ENCODE results near the gene TK2.
"Not testable (repeated sequence)": the region's sequence is repeated elsewhere in the genome, so short reads cannot be mapped to it uniquely, and the experiment has no call there.

The TK2 gene

GRCh38 chr16:66517586-66518263 is 32.2 kb downstream of the TK2 start:
- H3K27me3 ChIP-seq (ENCODE audit: control insufficient read depth, insufficient read depth, low read length): no peaks in the 10 kb centered on the region
- no peak overlapping the region for H3K9ac ChIP-seq
- H3K36me3 ChIP-seq (ENCODE audit: control insufficient read depth, insufficient read depth, low read length): no peaks in the 10 kb centered on the region
- H3K4me3 ChIP-seq (ENCODE audit: low read depth, low read length): no peak overlapping the region
- no peaks in the 10 kb centered on the region for H3K9me3 ChIP-seq (ENCODE audit: control insufficient read depth, low read length)
- H2AFZ ChIP-seq: peak overlapping the region; percentile 82
- no peak for TF ChIP-seq CTCF (IDR thresholded peaks at IDR 0.05)
- H3K4me1 ChIP-seq: peaks cover 38% of the 10 kb centered on the region
- peak overlapping the region; percentile 58 for H3K4me2 ChIP-seq (ENCODE audit: low read length)
- H3K79me2 ChIP-seq: peaks cover 2% of the 10 kb centered on the region
- peak overlapping the region; percentile 97 for H3K27ac ChIP-seq

GRCh38 chr16:66516808-66517585 is 32.9 kb downstream of the TK2 start:
- Histone ChIP-seq H2AFZ (peak overlapping the region; percentile 82), H3K4me2 (ENCODE audit: low read length) (peak overlapping the region; percentile 59), H3K9me3 (ENCODE audit: control insufficient read depth, low read length) (no peaks in the 10 kb centered on the region), H3K27ac (peak overlapping the region; percentile 97), H3K36me3 (ENCODE audit: control insufficient read depth, insufficient read depth, low read length) (no peaks in the 10 kb centered on the region), H3K9ac (no peak overlapping the region), H3K4me3 (ENCODE audit: low read depth, low read length) (peak overlapping the region; percentile 36), H3K4me1 (peaks cover 42% of the 10 kb centered on the region), H3K27me3 (ENCODE audit: control insufficient read depth, insufficient read depth, low read length) (no peaks in the 10 kb centered on the region), H3K79me2 (peaks cover 2% of the 10 kb centered on the region)
- no peak for TF ChIP-seq CTCF (IDR thresholded peaks at IDR 0.05)

GRCh38 chr16:66516509-66516807 is 33.5 kb downstream of the TK2 start:
- H3K79me2 ChIP-seq: peaks cover 2% of the 10 kb centered on the region
- peak overlapping the region; percentile 36 for H3K4me3 ChIP-seq (ENCODE audit: low read depth, low read length)
- no peaks in the 10 kb centered on the region for H3K9me3 ChIP-seq (ENCODE audit: control insufficient read depth, low read length)
- H2AFZ ChIP-seq: peak overlapping the region; percentile 59
- no peaks in the 10 kb centered on the region for H3K27me3 ChIP-seq (ENCODE audit: control insufficient read depth, insufficient read depth, low read length)
- H3K9ac ChIP-seq: no peak overlapping the region
- no peaks in the 10 kb centered on the region for H3K36me3 ChIP-seq (ENCODE audit: control insufficient read depth, insufficient read depth, low read length)
- H3K27ac ChIP-seq: peak overlapping the region; percentile 97
- H3K4me1 ChIP-seq: peaks cover 45% of the 10 kb centered on the region
- TF ChIP-seq CTCF (IDR thresholded peaks at IDR 0.05): no peak
- peak overlapping the region; percentile 59 for H3K4me2 ChIP-seq (ENCODE audit: low read length)

GRCh38 chr16:66515596-66516508 is 34.1 kb downstream of the TK2 start:
- Histone ChIP-seq H3K9me3 (ENCODE audit: control insufficient read depth, low read length) (no peaks in the 10 kb centered on the region), H2AFZ (peak overlapping the region; percentile 59), H3K27ac (peak overlapping the region; percentile 97), H3K4me2 (ENCODE audit: low read length) (peak overlapping the region; percentile 59), H3K27me3 (ENCODE audit: control insufficient read depth, insufficient read depth, low read length) (no peaks in the 10 kb centered on the region), H3K4me3 (ENCODE audit: low read depth, low read length) (peak overlapping the region; percentile 36), H3K9ac (no peak overlapping the region), H3K36me3 (ENCODE audit: control insufficient read depth, insufficient read depth, low read length) (no peaks in the 10 kb centered on the region), H3K4me1 (peaks cover 42% of the 10 kb centered on the region), H3K79me2 (peaks cover 2% of the 10 kb centered on the region)
- TF ChIP-seq CTCF (IDR thresholded peaks at IDR 0.05): no peak

GRCh38 chr16:66514980-66515595 is 34.8 kb downstream of the TK2 start:
- H3K4me3 ChIP-seq (ENCODE audit: low read depth, low read length); H2AFZ ChIP-seq; H3K4me2 ChIP-seq (ENCODE audit: low read length); H3K27me3 ChIP-seq (ENCODE audit: control insufficient read depth, insufficient read depth, low read length); H3K9ac ChIP-seq; H3K36me3 ChIP-seq (ENCODE audit: control insufficient read depth, insufficient read depth, low read length); H3K9me3 ChIP-seq (ENCODE audit: control insufficient read depth, low read length); H3K79me2 ChIP-seq: not testable (repeated sequence)
- peak overlapping the region; percentile 97 for H3K27ac ChIP-seq
- H3K4me1 ChIP-seq: peaks cover 42% of the 10 kb centered on the region

GRCh38 chr16:66514391-66514790 is 35.5 kb downstream of the TK2 start:
- H2AFZ ChIP-seq; H3K4me3 ChIP-seq (ENCODE audit: low read depth, low read length); H3K9me3 ChIP-seq (ENCODE audit: control insufficient read depth, low read length); H3K36me3 ChIP-seq (ENCODE audit: control insufficient read depth, insufficient read depth, low read length); H3K9ac ChIP-seq; H3K27ac ChIP-seq; H3K27me3 ChIP-seq (ENCODE audit: control insufficient read depth, insufficient read depth, low read length); H3K79me2 ChIP-seq; H3K4me2 ChIP-seq (ENCODE audit: low read length): not testable (repeated sequence)
- H3K4me1 ChIP-seq: peaks cover 42% of the 10 kb centered on the region
